ENCODE measurements around the gene DEAF1.

The DEAF1 gene

GRCh38 chr11:620935-621814 is 73.8 kb downstream of the DEAF1 start:
- no peak for DNase-seq
- in situ Hi-C loops (cut with HindIII; ENCODE audit: low pct_ligation_motif_present, low pct_unique_long_range_greater_than_20kb, low sequenced_read_pairs), result no loop called here

DNA sequence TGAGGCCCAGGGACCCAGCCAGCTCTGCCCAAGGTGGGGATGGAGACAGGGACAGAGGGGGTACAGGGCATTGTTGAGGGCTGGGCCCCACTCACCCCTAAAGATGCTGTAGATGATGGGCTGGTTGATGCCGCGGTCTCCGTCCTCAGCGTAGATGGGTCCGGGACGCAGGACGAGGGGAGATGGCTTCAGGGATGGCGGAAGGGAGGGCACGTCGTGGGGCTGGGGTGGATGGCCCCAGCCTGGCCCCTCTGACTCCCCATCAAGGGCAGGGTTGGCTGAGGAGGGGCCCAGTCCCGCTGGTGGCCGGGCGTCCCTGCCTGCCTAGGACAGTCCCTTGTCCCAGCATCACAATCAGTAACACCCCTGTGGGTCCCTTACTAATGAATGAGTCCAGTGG is 74.8 kb downstream of the DEAF1 start:
- in situ Hi-C loops (cut with HindIII; ENCODE audit: low pct_ligation_motif_present, low pct_unique_long_range_greater_than_20kb, low sequenced_read_pairs), result no loop called here
- DNase-seq, result no peak

DNA sequence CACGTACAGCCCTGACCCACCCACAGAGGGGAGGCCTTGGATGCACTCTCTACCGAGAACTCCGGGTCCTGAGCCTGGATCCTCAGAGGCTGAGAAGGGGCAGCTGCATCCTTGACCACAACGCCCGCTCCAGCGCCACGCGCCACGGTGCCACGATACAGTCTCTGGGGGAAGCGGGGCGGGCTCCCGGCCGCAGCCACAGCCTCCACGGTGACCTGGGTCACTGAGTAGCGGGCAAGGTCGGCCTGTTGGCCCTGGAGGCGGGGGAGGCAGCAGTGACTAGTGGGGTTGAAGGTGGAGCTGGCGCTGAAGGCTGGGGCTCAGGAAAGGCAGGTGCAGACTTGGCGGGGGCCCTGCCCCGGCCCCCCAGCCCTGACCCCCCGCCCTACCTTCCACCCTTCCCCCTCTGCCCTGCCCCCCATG is 75.4 kb downstream of the DEAF1 start:
- in situ Hi-C loops (cut with HindIII; ENCODE audit: low pct_ligation_motif_present, low pct_unique_long_range_greater_than_20kb, low sequenced_read_pairs), result no loop called here
- no peak for DNase-seq

DNA sequence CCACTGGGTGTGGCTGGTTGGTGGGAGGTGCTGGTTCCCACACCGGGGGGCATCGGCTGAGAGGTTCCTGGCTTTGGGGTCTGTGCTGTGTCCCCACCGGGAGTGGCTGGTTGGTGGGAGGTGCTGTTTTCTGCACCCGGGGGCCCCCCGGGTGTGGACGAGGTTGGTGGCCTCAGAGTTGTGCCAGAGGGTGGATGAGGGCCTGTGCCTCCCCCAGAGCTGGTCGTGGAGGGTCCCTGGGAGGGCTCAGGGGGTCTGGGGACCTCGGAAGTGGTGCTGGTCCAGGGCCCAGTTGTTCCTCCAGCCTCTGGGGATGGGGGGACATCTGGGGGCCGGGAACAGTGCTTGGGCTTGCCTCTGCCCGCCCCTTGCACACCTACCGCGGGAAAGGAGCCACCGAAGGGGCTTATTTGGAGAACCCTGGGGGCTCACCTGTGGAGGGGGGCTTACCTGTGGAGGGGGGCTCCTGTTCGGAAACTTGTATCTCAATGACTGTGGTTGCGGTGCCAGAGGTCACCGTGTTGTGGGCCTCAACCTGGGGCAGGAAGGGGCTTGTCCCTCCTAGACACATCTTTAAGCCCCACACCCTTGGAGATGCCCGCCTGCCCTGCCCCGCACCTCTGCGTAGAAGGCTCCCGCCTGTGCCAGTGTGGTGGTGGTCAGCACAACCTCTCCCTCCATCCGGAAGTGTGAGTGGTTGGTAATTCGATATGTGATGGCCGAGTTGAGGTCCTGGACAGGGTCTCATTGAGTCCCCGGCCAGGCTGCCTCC is 76.0 kb downstream of the DEAF1 start:
- in situ Hi-C loops (cut with HindIII; ENCODE audit: low pct_ligation_motif_present, low pct_unique_long_range_greater_than_20kb, low sequenced_read_pairs), result no loop called here
- DNase-seq, result no peak

- no peak for DNase-seq
- in situ Hi-C loops (cut with HindIII; ENCODE audit: low pct_ligation_motif_present, low pct_unique_long_range_greater_than_20kb, low sequenced_read_pairs), result no loop called here
Measured at GRCh38 chr11:617912-618682, 76.9 kb downstream of the DEAF1 start.

DNA sequence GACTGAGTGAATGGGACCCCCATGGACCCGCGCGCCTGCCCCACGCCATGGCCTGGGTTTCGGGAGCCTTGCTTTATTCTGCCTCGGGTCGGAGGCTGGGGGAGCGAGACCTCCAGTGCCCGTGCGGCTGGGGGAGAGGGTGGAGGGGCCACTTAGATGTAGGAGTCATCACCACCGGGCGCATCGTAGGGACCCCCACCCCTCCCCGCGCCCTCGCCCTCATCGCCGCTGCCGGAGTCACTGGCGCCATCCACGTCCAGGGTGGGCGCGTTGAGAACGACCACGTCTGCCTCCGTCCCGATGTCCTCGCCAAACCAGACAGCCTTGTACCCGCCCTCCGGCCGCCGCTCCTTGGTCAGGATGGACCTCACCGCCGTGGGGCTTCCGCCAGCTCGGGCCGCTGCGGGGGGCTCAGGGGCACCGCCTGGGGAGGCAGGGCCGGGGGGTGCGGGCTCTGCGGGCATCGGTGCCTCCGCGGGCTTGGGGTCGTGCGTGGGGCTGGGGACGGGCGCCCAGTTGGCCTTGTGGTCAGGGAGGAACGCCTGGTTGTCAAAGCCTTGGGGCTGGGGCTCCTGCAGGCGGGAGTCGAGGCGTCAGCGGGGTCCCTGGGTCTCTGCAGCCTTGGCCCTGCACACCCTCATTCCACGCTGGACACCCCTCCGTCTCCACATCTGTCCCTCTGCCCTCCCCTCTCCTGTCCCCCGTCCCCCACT is 77.7 kb downstream of the DEAF1 start:
- DNase-seq, result no peak
- in situ Hi-C loops (cut with HindIII; ENCODE audit: low pct_ligation_motif_present, low pct_unique_long_range_greater_than_20kb, low sequenced_read_pairs), result no loop called here

GRCh38 chr11:616320-617198 is 78.5 kb downstream of the DEAF1 start:
- in situ Hi-C loops (cut with HindIII; ENCODE audit: low pct_ligation_motif_present, low pct_unique_long_range_greater_than_20kb, low sequenced_read_pairs), result no loop called here
- no peak for DNase-seq

DNA sequence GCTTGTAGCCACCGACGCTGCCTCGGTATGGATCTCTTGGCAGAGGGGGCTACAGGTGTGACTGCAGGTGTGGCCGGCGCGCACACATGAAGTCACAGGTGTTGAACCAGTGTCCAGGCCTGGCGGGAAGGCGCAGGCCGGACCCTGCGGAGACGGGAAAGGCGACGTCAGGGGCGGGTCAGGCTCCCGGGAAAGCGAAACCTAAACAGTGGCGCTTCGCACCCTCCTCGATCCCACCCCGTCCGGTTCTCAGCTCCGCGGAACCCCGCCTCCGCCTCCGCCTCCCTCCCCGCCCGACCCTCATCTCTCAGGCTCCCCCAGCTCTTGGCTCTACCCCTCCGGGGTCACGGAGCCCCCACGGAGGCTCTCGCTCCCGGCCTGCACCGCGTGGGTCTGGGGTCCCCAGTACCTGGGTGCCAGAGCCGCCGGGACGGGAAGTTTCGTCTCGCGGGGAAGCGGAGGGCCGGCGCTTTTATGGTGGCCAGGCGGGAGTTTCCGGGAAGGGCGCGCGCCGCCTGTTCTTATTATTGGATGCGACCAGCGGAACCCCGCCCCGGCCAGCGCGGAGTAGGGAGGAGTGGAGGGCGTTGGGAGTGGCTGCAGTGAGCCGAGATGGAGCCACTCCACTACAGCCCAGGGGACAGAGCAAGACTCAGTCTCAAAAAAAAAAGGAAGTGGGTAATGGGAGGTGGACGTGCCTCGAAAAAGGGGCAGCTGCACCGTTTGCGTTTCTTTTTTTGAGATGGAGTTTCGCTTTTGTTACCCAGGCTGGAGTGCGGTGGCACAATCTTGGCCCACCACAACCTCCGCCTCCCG is 79.3 kb downstream of the DEAF1 start, which contains the start of gene IRF7:
TSS of gene IRF7 (minus strand) at position 447 of the 816 bp plus-strand sequence. CDS start 586 bp downstream, outside the sequence.
- in situ Hi-C loops (cut with HindIII; ENCODE audit: low pct_ligation_motif_present, low pct_unique_long_range_greater_than_20kb, low sequenced_read_pairs), result no loop called here
- DNase-seq, result peak; percentile 88

DNA sequence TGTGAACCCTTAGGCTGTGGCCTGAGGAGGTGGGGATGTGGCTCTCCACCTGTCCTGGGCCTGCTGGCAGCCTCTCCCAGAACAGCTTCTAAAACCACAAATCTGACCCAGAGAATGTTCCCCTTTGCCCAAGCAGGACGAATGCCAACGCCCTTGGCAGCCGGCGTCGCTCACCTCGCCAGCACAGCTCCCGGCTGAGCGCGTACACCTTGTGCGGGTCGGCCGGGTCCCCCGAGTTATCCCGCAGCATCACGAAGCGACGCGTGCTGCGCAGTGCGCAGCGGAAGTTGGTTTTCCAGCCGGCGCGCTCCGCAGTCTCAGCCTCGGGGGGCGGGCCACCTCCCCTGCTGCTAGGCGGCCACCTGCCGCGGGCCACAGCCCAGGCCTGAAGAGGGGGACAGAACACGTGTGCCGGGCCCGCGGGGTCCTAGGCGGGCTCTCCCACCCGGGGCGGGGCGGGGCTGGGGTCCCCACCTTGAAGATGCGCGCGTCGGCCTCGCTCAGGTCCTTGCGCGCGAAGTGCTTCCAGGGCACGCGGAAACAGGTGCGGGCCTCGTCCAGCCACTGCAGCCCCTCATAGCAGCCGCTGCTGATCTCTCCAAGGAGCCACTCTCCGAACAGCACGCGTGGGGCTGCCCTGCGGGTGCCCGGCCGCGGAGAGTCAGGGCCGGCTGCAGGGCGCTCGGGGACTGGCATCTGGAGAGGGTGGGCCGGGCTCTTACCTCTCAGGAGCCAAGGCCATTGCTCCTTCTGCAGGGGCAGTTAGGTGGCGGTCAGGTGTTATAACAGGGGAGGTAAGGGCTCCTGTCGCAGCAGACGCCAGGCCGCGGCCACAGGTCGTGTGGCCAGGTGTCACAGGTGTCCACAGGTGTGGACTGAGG is 80.2 kb downstream of the DEAF1 start:
- in situ Hi-C loops (cut with HindIII; ENCODE audit: low pct_ligation_motif_present, low pct_unique_long_range_greater_than_20kb, low sequenced_read_pairs), result no loop called here
- no peak for DNase-seq

DNA sequence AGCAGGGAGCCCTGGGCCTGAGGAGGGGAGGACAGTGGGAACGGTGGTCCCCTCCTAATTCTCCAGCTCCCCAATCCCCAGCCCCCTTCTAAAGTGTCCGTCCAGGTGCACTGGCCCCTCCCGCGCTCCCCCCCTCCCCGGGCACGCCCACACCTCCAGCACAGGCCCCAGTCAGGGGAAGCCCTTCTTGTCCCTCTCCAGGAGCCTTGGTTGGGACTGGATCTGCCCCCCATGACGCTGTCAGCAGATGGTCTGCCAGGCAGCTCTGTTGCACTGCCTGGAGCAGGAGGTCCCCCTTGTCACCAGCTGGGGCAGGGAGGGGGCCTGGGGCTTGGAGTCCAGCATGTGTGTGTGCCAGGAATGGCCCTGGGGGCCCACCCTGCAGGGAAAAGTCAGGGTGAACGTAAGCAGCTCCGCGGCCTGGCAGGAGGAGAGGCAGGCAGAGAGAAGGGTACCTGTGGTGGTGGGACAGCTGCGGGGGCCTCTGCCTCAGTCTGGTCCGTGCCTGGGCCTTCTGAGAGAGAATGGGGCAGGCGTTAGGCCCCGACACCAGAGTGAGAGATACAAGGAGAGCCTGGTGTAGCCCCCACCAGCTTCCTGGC is 80.9 kb downstream of the DEAF1 start:
- no peak for DNase-seq
- in situ Hi-C loops (cut with HindIII; ENCODE audit: low pct_ligation_motif_present, low pct_unique_long_range_greater_than_20kb, low sequenced_read_pairs), result no loop called here

- peak; percentile 56 for DNase-seq
- in situ Hi-C loops (cut with HindIII; ENCODE audit: low pct_ligation_motif_present, low pct_unique_long_range_greater_than_20kb, low sequenced_read_pairs), result no loop called here
Measured at GRCh38 chr11:613369-613968, 81.6 kb downstream of the DEAF1 start.

- DNase-seq, result no peak
- in situ Hi-C loops (cut with HindIII; ENCODE audit: low pct_ligation_motif_present, low pct_unique_long_range_greater_than_20kb, low sequenced_read_pairs), result no loop called here
Measured at GRCh38 chr11:612961-613300, 82.1 kb downstream of the DEAF1 start.

- peak; percentile 33 for DNase-seq
- in situ Hi-C loops (cut with HindIII; ENCODE audit: low pct_ligation_motif_present, low pct_unique_long_range_greater_than_20kb, low sequenced_read_pairs), result no loop called here
Measured at GRCh38 chr11:612201-612960, 82.6 kb downstream of the DEAF1 start.

All from ACHN (cell line).